ENCODE results near the gene LRP1-AS. TPM values are rescaled to one million over a fixed set of nuclear protein-coding genes. Genes with fewer than 3 reads are reported as not detected.

Gene LRP1-AS
- total and polyA plus RNA-seq, 3 experiments from 2014 or later = not detected

GRCh38 chr12:57149245-57149900, 2.0 kb upstream of the LRP1-AS start:
- POLR2A ChIA-PET = no interaction called here
- no peak overlapping the region for H3K4me3 Mint-ChIP-seq
- Histone ChIP-seq H3K4me1 (ENCODE audit: insufficient read depth, low read length) (no peaks in the 10 kb centered on the region), H3K36me3 (ENCODE audit: insufficient read depth, low read length) (no peaks in the 10 kb centered on the region), H3K27me3 (ENCODE audit: insufficient read depth, low read length, poor library complexity, severe bottlenecking) (no peaks in the 10 kb centered on the region), H3K4me3 (ENCODE audit: low read length) (no peak overlapping the region), H3K9me3 (ENCODE audit: low read length) (no peaks in the 10 kb centered on the region), H3K27ac (ENCODE audit: low read depth, low read length) (no peak overlapping the region)
- CTCF ChIA-PET = no interaction called here
- H3K27ac Mint-ChIP-seq = no peak overlapping the region
- no peaks in the 10 kb centered on the region for H3K9me3 Mint-ChIP-seq
- no peaks in the 10 kb centered on the region for H3K4me1 Mint-ChIP-seq
- DNase-seq = no peak
- peaks cover 0 to 6% of the 10 kb centered on the region in 2 donors for H3K27me3 Mint-ChIP-seq
- no peaks in the 10 kb centered on the region for H3K36me3 Mint-ChIP-seq

- Histone ChIP-seq H3K27me3 (ENCODE audit: insufficient read depth, low read length, poor library complexity, severe bottlenecking) (no peaks in the 10 kb centered on the region), H3K4me1 (ENCODE audit: insufficient read depth, low read length) (no peaks in the 10 kb centered on the region), H3K9me3 (ENCODE audit: low read length) (no peaks in the 10 kb centered on the region), H3K27ac (ENCODE audit: low read depth, low read length) (no peak overlapping the region), H3K4me3 (ENCODE audit: low read length) (no peak overlapping the region), H3K36me3 (ENCODE audit: insufficient read depth, low read length) (no peaks in the 10 kb centered on the region)
- no peaks in the 10 kb centered on the region for H3K4me1 Mint-ChIP-seq
- H3K27me3 Mint-ChIP-seq = peaks cover 0 to 6% of the 10 kb centered on the region in 2 donors
- ChIA-PET POLR2A (no interaction called here), CTCF (no interaction called here)
- H3K27ac Mint-ChIP-seq = no peak overlapping the region
- H3K9me3 Mint-ChIP-seq = no peaks in the 10 kb centered on the region
- DNase-seq = no peak
- H3K36me3 Mint-ChIP-seq = no peaks in the 10 kb centered on the region
- no peak overlapping the region for H3K4me3 Mint-ChIP-seq
Observed at GRCh38 chr12:57148469-57149244, 1.2 kb upstream of the LRP1-AS start.

GRCh38 chr12:57146092-57146491, 1.3 kb downstream of the LRP1-AS start:
- no peak for DNase-seq
- Histone ChIP-seq H3K4me3 (ENCODE audit: low read length) (no peak overlapping the region), H3K27me3 (ENCODE audit: insufficient read depth, low read length, poor library complexity, severe bottlenecking) (no peaks in the 10 kb centered on the region), H3K9me3 (ENCODE audit: low read length) (no peaks in the 10 kb centered on the region), H3K27ac (ENCODE audit: low read depth, low read length) (no peak overlapping the region), H3K36me3 (ENCODE audit: insufficient read depth, low read length) (no peaks in the 10 kb centered on the region), H3K4me1 (ENCODE audit: insufficient read depth, low read length) (no peaks in the 10 kb centered on the region)
- peaks cover 0 to 2% (median 0%) of the 10 kb centered on the region in 3 donors for H3K36me3 Mint-ChIP-seq
- no peak overlapping the region for H3K4me3 Mint-ChIP-seq
- H3K27me3 Mint-ChIP-seq = no peaks in the 10 kb centered on the region
- no peaks in the 10 kb centered on the region for H3K9me3 Mint-ChIP-seq
- peak overlapping the region in 1 of 8 donors; percentile 11 for H3K27ac Mint-ChIP-seq
- CTCF ChIA-PET = no interaction called here
- POLR2A ChIA-PET = no interaction called here
- peaks cover 0 to 3% (median 0%) of the 10 kb centered on the region in 3 donors for H3K4me1 Mint-ChIP-seq

GRCh38 chr12:57145460-57146059, 1.9 kb downstream of the LRP1-AS start:
- H3K4me3 Mint-ChIP-seq = no peak overlapping the region
- CTCF ChIA-PET = no interaction called here

GRCh38 chr12:57143454-57143853, 4.0 kb downstream of the LRP1-AS start:
- peaks cover 0 to 2% (median 0%) of the 10 kb centered on the region in 3 donors for H3K36me3 Mint-ChIP-seq
- no peak overlapping the region for H3K27ac Mint-ChIP-seq
- Histone ChIP-seq H3K27ac (ENCODE audit: low read depth, low read length) (no peak overlapping the region), H3K9me3 (ENCODE audit: low read length) (no peaks in the 10 kb centered on the region), H3K4me3 (ENCODE audit: low read length) (no peak overlapping the region), H3K27me3 (ENCODE audit: insufficient read depth, low read length, poor library complexity, severe bottlenecking) (no peaks in the 10 kb centered on the region), H3K36me3 (ENCODE audit: insufficient read depth, low read length) (no peaks in the 10 kb centered on the region), H3K4me1 (ENCODE audit: insufficient read depth, low read length) (no peaks in the 10 kb centered on the region)
- H3K9me3 Mint-ChIP-seq = no peaks in the 10 kb centered on the region
- ChIA-PET CTCF (no interaction called here), POLR2A (no interaction called here)
- DNase-seq = peak in 1 of 5 donors; percentile 23
- H3K4me1 Mint-ChIP-seq = peaks cover 0 to 3% (median 0%) of the 10 kb centered on the region in 3 donors
- H3K27me3 Mint-ChIP-seq = peaks cover 0 to 1% of the 10 kb centered on the region in 2 donors
- no peak overlapping the region for H3K4me3 Mint-ChIP-seq

More at GRCh38 chr12:57145460-57146059, 1.9 kb downstream of the LRP1-AS start:
- no peaks in the 10 kb centered on the region for H3K27me3 Mint-ChIP-seq
- H3K36me3 Mint-ChIP-seq = peaks cover 0 to 2% (median 0%) of the 10 kb centered on the region in 3 donors
- H3K36me3 ChIP-seq (ENCODE audit: insufficient read depth, low read length) = no peaks in the 10 kb centered on the region
- H3K4me3 ChIP-seq (ENCODE audit: low read length) = no peak overlapping the region
- no peaks in the 10 kb centered on the region for H3K27me3 ChIP-seq (ENCODE audit: insufficient read depth, low read length, poor library complexity, severe bottlenecking)
- DNase-seq = no peak
- no peak overlapping the region for H3K27ac ChIP-seq (ENCODE audit: low read depth, low read length)
- POLR2A ChIA-PET = no interaction called here
- H3K9me3 ChIP-seq (ENCODE audit: low read length) = no peaks in the 10 kb centered on the region
- H3K4me1 Mint-ChIP-seq = peaks cover 0 to 3% (median 0%) of the 10 kb centered on the region in 3 donors
- no peaks in the 10 kb centered on the region for H3K4me1 ChIP-seq (ENCODE audit: insufficient read depth, low read length)
- H3K9me3 Mint-ChIP-seq = no peaks in the 10 kb centered on the region
- peak overlapping the region in 1 of 8 donors; percentile 11 for H3K27ac Mint-ChIP-seq

- Histone ChIP-seq H3K4me1 (ENCODE audit: insufficient read depth, low read length) (no peaks in the 10 kb centered on the region), H3K36me3 (ENCODE audit: insufficient read depth, low read length) (no peaks in the 10 kb centered on the region), H3K27ac (ENCODE audit: low read depth, low read length) (no peak overlapping the region), H3K27me3 (ENCODE audit: insufficient read depth, low read length, poor library complexity, severe bottlenecking) (no peaks in the 10 kb centered on the region), H3K4me3 (ENCODE audit: low read length) (no peak overlapping the region), H3K9me3 (ENCODE audit: low read length) (no peaks in the 10 kb centered on the region)
- Mint-ChIP-seq H3K36me3 (peaks cover 0 to 2% (median 0%) of the 10 kb centered on the region in 3 donors), H3K9me3 (no peaks in the 10 kb centered on the region), H3K27me3 (peaks cover 0 to 1% of the 10 kb centered on the region in 2 donors), H3K4me3 (no peak overlapping the region), H3K4me1 (peaks cover 0 to 3% (median 0%) of the 10 kb centered on the region in 3 donors), H3K27ac (no peak overlapping the region)
- CTCF ChIA-PET = interaction anchor here (1.3 kb wide), 1 partner anchor 39 kb away, joined by 3 read pairs; no protein-coding TSS in a partner anchor
- POLR2A ChIA-PET = no interaction called here
- DNase-seq = no peak
Observed at GRCh38 chr12:57142727-57143126, 4.7 kb downstream of the LRP1-AS start.

GRCh38 chr12:57142121-57142520, 5.3 kb downstream of the LRP1-AS start:
- H3K27ac ChIP-seq (ENCODE audit: low read depth, low read length) = no peak overlapping the region
- no peak for DNase-seq
- peaks cover 0 to 1% of the 10 kb centered on the region in 2 donors for H3K27me3 Mint-ChIP-seq
- peaks cover 0 to 3% (median 0%) of the 10 kb centered on the region in 3 donors for H3K4me1 Mint-ChIP-seq
- H3K36me3 Mint-ChIP-seq = peaks cover 0 to 2% (median 0%) of the 10 kb centered on the region in 3 donors
- H3K27ac Mint-ChIP-seq = no peak overlapping the region
- no peak overlapping the region for H3K4me3 ChIP-seq (ENCODE audit: low read length)
- no peaks in the 10 kb centered on the region for H3K9me3 ChIP-seq (ENCODE audit: low read length)
- ChIA-PET CTCF (interaction anchor here (1.3 to 2.2 kb wide), 2 partner anchors 18 to 40 kb away, joined by 3 to 10 read pairs; no protein-coding TSS in a partner anchor), POLR2A (no interaction called here)
- no peaks in the 10 kb centered on the region for H3K4me1 ChIP-seq (ENCODE audit: insufficient read depth, low read length)
- H3K4me3 Mint-ChIP-seq = no peak overlapping the region
- H3K9me3 Mint-ChIP-seq = no peaks in the 10 kb centered on the region
- no peaks in the 10 kb centered on the region for H3K36me3 ChIP-seq (ENCODE audit: insufficient read depth, low read length)
- no peaks in the 10 kb centered on the region for H3K27me3 ChIP-seq (ENCODE audit: insufficient read depth, low read length, poor library complexity, severe bottlenecking)

GRCh38 chr12:57141249-57141648, 6.2 kb downstream of the LRP1-AS start:
- Histone ChIP-seq H3K27ac (ENCODE audit: low read depth, low read length) (no peak overlapping the region), H3K36me3 (ENCODE audit: insufficient read depth, low read length) (no peaks in the 10 kb centered on the region), H3K4me3 (ENCODE audit: low read length) (no peak overlapping the region), H3K4me1 (ENCODE audit: insufficient read depth, low read length) (no peaks in the 10 kb centered on the region), H3K27me3 (ENCODE audit: insufficient read depth, low read length, poor library complexity, severe bottlenecking) (no peaks in the 10 kb centered on the region), H3K9me3 (ENCODE audit: low read length) (no peaks in the 10 kb centered on the region)
- POLR2A ChIA-PET = no interaction called here
- H3K27me3 Mint-ChIP-seq = peaks cover 0 to 1% of the 10 kb centered on the region in 2 donors
- peaks cover 0 to 2% (median 0%) of the 10 kb centered on the region in 3 donors for H3K36me3 Mint-ChIP-seq
- H3K9me3 Mint-ChIP-seq = no peaks in the 10 kb centered on the region
- DNase-seq = no peak
- peak overlapping the region in 1 of 8 donors; percentile 58 for H3K27ac Mint-ChIP-seq
- CTCF ChIA-PET = interaction anchor here (2.2 kb wide), 1 partner anchor 17 kb away, joined by 10 read pairs; no protein-coding TSS in a partner anchor
- H3K4me1 Mint-ChIP-seq = peaks cover 0 to 3% (median 0%) of the 10 kb centered on the region in 3 donors
- H3K4me3 Mint-ChIP-seq = no peak overlapping the region

All from CD8-positive, alpha-beta memory T cell (primary cell).